Stimulated activated memory B cell treated with anti-CD40 and anti-IgM and Interleukin-4, amounts not matched to agents 10 μg/mL and 1 μg/mL and 100 μg/mL, for 72 hours (primary cell): ENCODE results near the gene LAMA2.
A peak's percentile ranks its signal among the peaks of the same experiment; 100 is the strongest.

ENCODE experiments used
- ATAC-seq: fragments of 150-1000 bp; cut with Tn5 transposase; 2 replicates; pipeline ENCODE4 v1.10.0; 2021
- H3K27ac Mint-ChIP-seq: one replicate; pipeline ENCODE4 v1.8.0; 2022; ENCODE audit warnings: mild to moderate bottlenecking, mixed read lengths
- H3K27me3 Mint-ChIP-seq: one replicate; pipeline ENCODE4 v1.8.0; 2022; ENCODE audit warnings: mixed read lengths
- H3K36me3 Mint-ChIP-seq: one replicate; pipeline ENCODE4 v1.8.0; 2022; ENCODE audit warnings: mixed read lengths
- H3K4me1 Mint-ChIP-seq: one replicate; pipeline ENCODE4 v1.8.0; 2022; ENCODE audit warnings: mixed read lengths
- H3K4me3 Mint-ChIP-seq: one replicate; pipeline ENCODE4 v1.8.0; 2022; ENCODE audit warnings: mild to moderate bottlenecking, moderate library complexity, mixed read lengths
- H3K9me3 Mint-ChIP-seq: one replicate; pipeline ENCODE4 v1.8.0; 2022; ENCODE audit warnings: mixed read lengths

Gene LAMA2

GRCh38 chr6:128954308-128955043 lies 71.5 kb downstream of the LAMA2 start:
- ATAC-seq = no peak
- H3K27me3 Mint-ChIP-seq = no peaks in the 10 kb centered on the region

GRCh38 chr6:128963561-128963960 lies 80.6 kb downstream of the LAMA2 start:
- no peak overlapping the region for H3K4me3 Mint-ChIP-seq
- no peaks in the 10 kb centered on the region for H3K36me3 Mint-ChIP-seq
- no peaks in the 10 kb centered on the region for H3K27me3 Mint-ChIP-seq
- H3K4me1 Mint-ChIP-seq = no peaks in the 10 kb centered on the region
- no peak for ATAC-seq
- no peak overlapping the region for H3K27ac Mint-ChIP-seq
- no peaks in the 10 kb centered on the region for H3K9me3 Mint-ChIP-seq

More at GRCh38 chr6:128954308-128955043, 71.5 kb downstream of the LAMA2 start:
- no peaks in the 10 kb centered on the region for H3K36me3 Mint-ChIP-seq
- H3K4me3 Mint-ChIP-seq = no peak overlapping the region
- no peaks in the 10 kb centered on the region for H3K9me3 Mint-ChIP-seq
- no peak overlapping the region for H3K27ac Mint-ChIP-seq
- H3K4me1 Mint-ChIP-seq = no peaks in the 10 kb centered on the region

- no peak for ATAC-seq
- Mint-ChIP-seq H3K36me3 (no peaks in the 10 kb centered on the region), H3K4me3 (no peak overlapping the region), H3K27me3 (no peaks in the 10 kb centered on the region), H3K9me3 (no peaks in the 10 kb centered on the region), H3K4me1 (no peaks in the 10 kb centered on the region), H3K27ac (no peak overlapping the region)
These were observed 81.4 kb downstream of the LAMA2 start for GRCh38 chr6:128964233-128964755.

- Mint-ChIP-seq H3K4me1 (no peaks in the 10 kb centered on the region), H3K9me3 (no peaks in the 10 kb centered on the region), H3K27me3 (no peaks in the 10 kb centered on the region), H3K36me3 (no peaks in the 10 kb centered on the region), H3K4me3 (no peak overlapping the region), H3K27ac (no peak overlapping the region)
- no peak for ATAC-seq
These were observed 81.8 kb downstream of the LAMA2 start for GRCh38 chr6:128964771-128965170.

- no peaks in the 10 kb centered on the region for H3K27me3 Mint-ChIP-seq
- ATAC-seq = no peak
- no peaks in the 10 kb centered on the region for H3K36me3 Mint-ChIP-seq
- no peak overlapping the region for H3K4me3 Mint-ChIP-seq
- H3K27ac Mint-ChIP-seq = no peak overlapping the region
- no peaks in the 10 kb centered on the region for H3K9me3 Mint-ChIP-seq
- no peaks in the 10 kb centered on the region for H3K4me1 Mint-ChIP-seq
These were observed 84.0 kb downstream of the LAMA2 start for GRCh38 chr6:128966934-128967333.

GRCh38 chr6:128979071-128979470 lies 96.1 kb downstream of the LAMA2 start:
- no peak for ATAC-seq
- no peaks in the 10 kb centered on the region for H3K4me1 Mint-ChIP-seq
- H3K27ac Mint-ChIP-seq = no peak overlapping the region
- H3K9me3 Mint-ChIP-seq = peaks cover 4% of the 10 kb centered on the region
- no peaks in the 10 kb centered on the region for H3K27me3 Mint-ChIP-seq
- H3K36me3 Mint-ChIP-seq = no peaks in the 10 kb centered on the region
- H3K4me3 Mint-ChIP-seq = no peak overlapping the region

GRCh38 chr6:128981716-128982115 lies 98.8 kb downstream of the LAMA2 start:
- H3K9me3 Mint-ChIP-seq = peaks cover 4% of the 10 kb centered on the region
- H3K27ac Mint-ChIP-seq = no peak overlapping the region
- no peak for ATAC-seq
- H3K36me3 Mint-ChIP-seq = no peaks in the 10 kb centered on the region
- H3K27me3 Mint-ChIP-seq = no peaks in the 10 kb centered on the region
- H3K4me3 Mint-ChIP-seq = no peak overlapping the region
- no peaks in the 10 kb centered on the region for H3K4me1 Mint-ChIP-seq

GRCh38 chr6:128990360-128990759 lies 107.4 kb downstream of the LAMA2 start:
- no peaks in the 10 kb centered on the region for H3K27me3 Mint-ChIP-seq
- H3K27ac Mint-ChIP-seq = no peak overlapping the region
- H3K9me3 Mint-ChIP-seq = no peaks in the 10 kb centered on the region
- no peaks in the 10 kb centered on the region for H3K36me3 Mint-ChIP-seq
- ATAC-seq = no peak
- H3K4me1 Mint-ChIP-seq = no peaks in the 10 kb centered on the region
- no peak overlapping the region for H3K4me3 Mint-ChIP-seq

- no peaks in the 10 kb centered on the region for H3K36me3 Mint-ChIP-seq
- no peaks in the 10 kb centered on the region for H3K27me3 Mint-ChIP-seq
- H3K4me1 Mint-ChIP-seq = no peaks in the 10 kb centered on the region
- H3K4me3 Mint-ChIP-seq = no peak overlapping the region
- peaks cover under 1% of the 10 kb centered on the region for H3K9me3 Mint-ChIP-seq
- H3K27ac Mint-ChIP-seq = no peak overlapping the region
- no peak for ATAC-seq
These were observed 108.0 kb downstream of the LAMA2 start for GRCh38 chr6:128990915-128991314.

- no peaks in the 10 kb centered on the region for H3K4me1 Mint-ChIP-seq
- H3K36me3 Mint-ChIP-seq = no peaks in the 10 kb centered on the region
- no peak overlapping the region for H3K27ac Mint-ChIP-seq
- H3K9me3 Mint-ChIP-seq = peaks cover 11% of the 10 kb centered on the region
- H3K27me3 Mint-ChIP-seq = no peaks in the 10 kb centered on the region
- ATAC-seq = no peak
- H3K4me3 Mint-ChIP-seq = no peak overlapping the region
These were observed 110.2 kb downstream of the LAMA2 start for GRCh38 chr6:128993166-128993565.

- Mint-ChIP-seq H3K27me3 (no peaks in the 10 kb centered on the region), H3K4me1 (no peaks in the 10 kb centered on the region), H3K36me3 (no peaks in the 10 kb centered on the region), H3K27ac (no peak overlapping the region), H3K9me3 (peaks cover 11% of the 10 kb centered on the region), H3K4me3 (no peak overlapping the region)
- ATAC-seq = no peak
These were observed 114.9 kb downstream of the LAMA2 start for GRCh38 chr6:128997880-128998279.

GRCh38 chr6:129006724-129007514 lies 124.0 kb downstream of the LAMA2 start:
- Mint-ChIP-seq H3K4me1 (no peaks in the 10 kb centered on the region), H3K4me3 (no peak overlapping the region), H3K27ac (no peak overlapping the region), H3K36me3 (no peaks in the 10 kb centered on the region), H3K27me3 (no peaks in the 10 kb centered on the region), H3K9me3 (no peaks in the 10 kb centered on the region)
- peak; percentile 43 for ATAC-seq

- no peaks in the 10 kb centered on the region for H3K36me3 Mint-ChIP-seq
- no peaks in the 10 kb centered on the region for H3K4me1 Mint-ChIP-seq
- no peak for ATAC-seq
- no peaks in the 10 kb centered on the region for H3K9me3 Mint-ChIP-seq
- no peak overlapping the region for H3K27ac Mint-ChIP-seq
- H3K27me3 Mint-ChIP-seq = no peaks in the 10 kb centered on the region
- H3K4me3 Mint-ChIP-seq = no peak overlapping the region
These were observed 124.9 kb downstream of the LAMA2 start for GRCh38 chr6:129007701-129008373.

- Mint-ChIP-seq H3K27me3 (no peaks in the 10 kb centered on the region), H3K4me1 (no peaks in the 10 kb centered on the region), H3K36me3 (no peaks in the 10 kb centered on the region), H3K27ac (no peak overlapping the region), H3K9me3 (no peaks in the 10 kb centered on the region), H3K4me3 (no peak overlapping the region)
- ATAC-seq = no peak
These were observed 125.7 kb downstream of the LAMA2 start for GRCh38 chr6:129008591-129008990.

- no peak for ATAC-seq
- H3K4me1 Mint-ChIP-seq = no peaks in the 10 kb centered on the region
These were observed 126.9 kb downstream of the LAMA2 start for GRCh38 chr6:129009851-129010250.

More at GRCh38 chr6:129009851-129010250, 126.9 kb downstream of the LAMA2 start:
- Mint-ChIP-seq H3K9me3 (no peaks in the 10 kb centered on the region), H3K27me3 (no peaks in the 10 kb centered on the region), H3K27ac (no peak overlapping the region), H3K36me3 (no peaks in the 10 kb centered on the region), H3K4me3 (no peak overlapping the region)
